Measurements from ENCODE around the gene CCR7. TPM values are rescaled to one million over a fixed set of nuclear protein-coding genes. Genes with fewer than 3 reads are reported as not detected.

Gene CCR7
- total and polyA plus RNA-seq, 2 of the 13 experiments (the other 11 are each of a cell fraction or from before 2014, with no cell fraction given) = 0.04 to 0.53 TPM

DNA sequence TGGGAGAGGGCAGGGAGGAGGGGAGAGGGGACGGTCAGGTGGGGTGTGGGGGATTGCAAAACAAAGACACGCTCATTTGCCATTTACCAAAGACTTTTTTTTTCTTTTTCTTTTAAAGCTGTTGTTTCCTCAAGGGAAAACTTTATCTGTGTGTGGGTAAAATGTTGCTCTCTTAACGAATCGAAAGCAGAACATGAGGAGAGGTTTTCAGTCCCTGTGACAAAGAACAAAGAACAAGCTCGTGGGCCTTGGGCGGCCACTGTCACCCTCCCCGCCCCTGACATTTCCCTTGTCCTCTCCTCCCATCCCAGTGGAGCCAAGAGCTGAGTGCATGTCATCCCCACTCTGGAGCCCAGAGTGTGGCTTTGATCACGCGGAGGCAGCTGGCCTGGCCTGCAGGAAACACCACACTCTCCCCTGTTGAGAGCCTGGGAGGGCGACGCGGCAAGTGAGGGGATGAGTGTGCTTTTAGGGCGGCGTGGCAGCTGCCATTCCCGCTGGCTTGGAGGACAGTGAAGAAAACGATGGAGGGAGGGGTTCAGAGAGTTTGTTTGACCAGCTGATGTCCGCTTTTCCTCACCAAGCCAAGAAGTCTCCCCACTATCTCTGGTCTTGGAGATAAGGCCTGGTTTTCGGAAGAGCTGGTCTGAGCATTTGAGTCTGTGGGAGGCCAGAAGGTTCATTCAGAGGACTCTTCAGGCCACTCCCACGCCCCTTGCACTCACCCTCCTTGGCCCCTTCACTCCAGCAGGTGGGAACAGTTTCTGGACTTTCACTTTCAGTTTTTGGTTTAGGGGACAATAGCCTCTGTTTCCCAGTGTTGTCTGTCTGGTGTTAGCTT, 11.4 kb downstream of the CCR7 start (continued):
- no peak for TF ChIP-seq MED1 (CRISPR knock-in tag; IDR thresholded peaks at IDR 0.05)
- TF ChIP-seq PHF21A (CRISPR knock-in tag; IDR thresholded peaks at IDR 0.05) = 0 out of 2 replicates have a peak, but pooled peaks have one; percentile 25
- TF ChIP-seq TGIF2 (CRISPR knock-in tag; IDR thresholded peaks at IDR 0.05) = peak; percentile 29; the same call in 1 of the 2 replicates
- TF ChIP-seq ZNF784 (CRISPR knock-in tag; IDR thresholded peaks at IDR 0.05; ENCODE audit: borderline replicate concordance) = no peak
- TF ChIP-seq ZNF770 (CRISPR knock-in tag; IDR thresholded peaks at IDR 0.05) = no peak
- TF ChIP-seq ZNF569 (CRISPR knock-in tag; IDR thresholded peaks at IDR 0.05; ENCODE audit: borderline replicate concordance) = no peak
- TF ChIP-seq ZNF841 (CRISPR knock-in tag; IDR thresholded peaks at IDR 0.05; ENCODE audit: borderline replicate concordance) = no peak
- no peak for TF ChIP-seq ZNF747 (CRISPR knock-in tag; IDR thresholded peaks at IDR 0.05; ENCODE audit: borderline replicate concordance)
- TF ChIP-seq REL (CRISPR knock-in tag; conservative IDR thresholded peaks at IDR 0.05) = no peak
- TF ChIP-seq ZBTB34 (CRISPR knock-in tag; IDR thresholded peaks at IDR 0.05) = no peak
- TF ChIP-seq RELA (CRISPR knock-in tag; IDR thresholded peaks at IDR 0.05) = no peak
- no peak for TF ChIP-seq FOXM1 (CRISPR knock-in tag; IDR thresholded peaks at IDR 0.05)
- TF ChIP-seq, protein P1, sequence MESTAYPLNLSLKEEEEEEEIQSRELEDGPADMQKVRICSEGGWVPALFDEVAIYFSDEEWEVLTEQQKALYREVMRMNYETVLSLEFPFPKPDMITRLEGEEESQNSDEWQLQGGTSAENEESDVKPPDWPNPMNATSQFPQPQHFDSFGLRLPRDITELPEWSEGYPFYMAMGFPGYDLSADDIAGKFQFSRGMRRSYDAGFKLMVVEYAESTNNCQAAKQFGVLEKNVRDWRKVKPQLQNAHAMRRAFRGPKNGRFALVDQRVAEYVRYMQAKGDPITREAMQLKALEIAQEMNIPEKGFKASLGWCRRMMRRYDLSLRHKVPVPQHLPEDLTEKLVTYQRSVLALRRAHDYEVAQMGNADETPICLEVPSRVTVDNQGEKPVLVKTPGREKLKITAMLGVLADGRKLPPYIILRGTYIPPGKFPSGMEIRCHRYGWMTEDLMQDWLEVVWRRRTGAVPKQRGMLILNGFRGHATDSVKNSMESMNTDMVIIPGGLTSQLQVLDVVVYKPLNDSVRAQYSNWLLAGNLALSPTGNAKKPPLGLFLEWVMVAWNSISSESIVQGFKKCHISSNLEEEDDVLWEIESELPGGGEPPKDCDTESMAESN (CRISPR knock-in tag; conservative IDR thresholded peaks at IDR 0.05) = no peak
- no peak for TF ChIP-seq NPAS2 (CRISPR knock-in tag; IDR thresholded peaks at IDR 0.05; ENCODE audit: borderline replicate concordance)
- TF ChIP-seq ZNF274 (CRISPR knock-in tag; IDR thresholded peaks at IDR 0.05) = no peak
- no peak for TF ChIP-seq ZNF256 (CRISPR knock-in tag; conservative IDR thresholded peaks at IDR 0.05)
- TF ChIP-seq ZNF18 (CRISPR knock-in tag; IDR thresholded peaks at IDR 0.05; ENCODE audit: insufficient replicate concordance) = no peak
- no peak for TF ChIP-seq PPARG (CRISPR knock-in tag; conservative IDR thresholded peaks at IDR 0.05)
